NCI-H1092 treated with DMSO at 0.1 percent for 48 hours (cell line): ENCODE measurements around the gene ITPKB.
"Not testable (repeated sequence)": the region's sequence is repeated elsewhere in the genome, so short reads cannot be mapped to it uniquely, and the experiment has no call there.

ENCODE experiments used
- DNase-seq: peaks from one replicate; lab custom pipeline; 2025; lab: John Stamatoyannopoulos, UW

The ITPKB gene

GRCh38 chr1:226738995-226739695 is at the start of gene ITPKB:
TSS of gene ITPKB (minus strand) at chr1:226739282. CDS start at chr1:226737458, 1,824 bp downstream.
- DNase-seq = no peak

GRCh38 chr1:226787638-226788037 is 48.6 kb upstream of the ITPKB start:
- DNase-seq = no peak

GRCh38 chr1:226787071-226787470 is 48.0 kb upstream of the ITPKB start:
- DNase-seq = no peak

- no peak for DNase-seq
Measured at GRCh38 chr1:226786550-226786949, 47.5 kb upstream of the ITPKB start.

GRCh38 chr1:226785805-226786204 is 46.7 kb upstream of the ITPKB start:
- no peak for DNase-seq

- DNase-seq = peak; percentile 22
Measured at GRCh38 chr1:226784081-226785049, 45.3 kb upstream of the ITPKB start.

GRCh38 chr1:226782845-226783601 is 43.9 kb upstream of the ITPKB start:
- DNase-seq = no peak

GRCh38 chr1:226781937-226782609 is 43.0 kb upstream of the ITPKB start:
- DNase-seq = no peak

- DNase-seq = no peak
Measured at GRCh38 chr1:226779561-226779960, 40.5 kb upstream of the ITPKB start.

- DNase-seq = no peak
Measured at GRCh38 chr1:226778657-226779058, 39.6 kb upstream of the ITPKB start.

GRCh38 chr1:226776975-226777374 is 37.9 kb upstream of the ITPKB start:
- no peak for DNase-seq

- DNase-seq = no peak
Measured at GRCh38 chr1:226776066-226776465, 37.0 kb upstream of the ITPKB start.

- DNase-seq = no peak
Measured at GRCh38 chr1:226772446-226773139, 33.5 kb upstream of the ITPKB start.

- not testable (repeated sequence) for DNase-seq
Measured at GRCh38 chr1:226767170-226767569, 28.1 kb upstream of the ITPKB start.

GRCh38 chr1:226766565-226766964 is 27.5 kb upstream of the ITPKB start:
- DNase-seq = no peak

- no peak for DNase-seq
Measured at GRCh38 chr1:226764533-226764932, 25.5 kb upstream of the ITPKB start.

GRCh38 chr1:226763905-226764264 is 24.8 kb upstream of the ITPKB start:
- DNase-seq = no peak

GRCh38 chr1:226762988-226763904 is 24.2 kb upstream of the ITPKB start:
- DNase-seq = no peak

GRCh38 chr1:226762055-226762454 is 23.0 kb upstream of the ITPKB start:
- no peak for DNase-seq

GRCh38 chr1:226761322-226761721 is 22.2 kb upstream of the ITPKB start:
- no peak for DNase-seq
